Caki2 (cell line): Measurements from ENCODE around the gene NCKAP1. TPM values are rescaled to one million over a fixed set of nuclear protein-coding genes. Genes with fewer than 3 reads are reported as not detected.
"Not testable (repeated sequence)": the region's sequence is repeated elsewhere in the genome, so short reads cannot be mapped to it uniquely, and the experiment has no call there.

ENCODE experiments used
- DNase-seq: peaks from one replicate; pipeline ENCODE4 v3.0.0-alpha.2; 2015; ENCODE audit warnings: low read depth
- in situ Hi-C: cut with HindIII; loops from 2 replicates; pipeline ENCODE4 v1.10.0; 2016; ENCODE audit warnings: low sequenced_read_pairs, low pct_unique_long_range_greater_than_20kb, mixed read lengths
- total RNA-seq: library from RNA; depleted of rRNA; stranded (reverse); fragments of >200 nt; shearing (Covaris generic); gene quantifications from 2 replicates; pipeline ENCODE4 v1.2.3, GENCODE V29; 2014; ENCODE audit warnings: low replicate concordance

NCKAP1 gene
- total RNA-seq, 1 experiment from 2014 or later: 88.9 TPM

GRCh38 chr2:183047486-183048125 is 9.3 kb upstream of the NCKAP1 start:
- in situ Hi-C loops, DNase-seq: not testable (repeated sequence)

- DNase-seq, in situ Hi-C loops: not testable (repeated sequence)
These were observed 5.3 kb upstream of the NCKAP1 start for GRCh38 chr2:183043580-183043979.

DNA sequence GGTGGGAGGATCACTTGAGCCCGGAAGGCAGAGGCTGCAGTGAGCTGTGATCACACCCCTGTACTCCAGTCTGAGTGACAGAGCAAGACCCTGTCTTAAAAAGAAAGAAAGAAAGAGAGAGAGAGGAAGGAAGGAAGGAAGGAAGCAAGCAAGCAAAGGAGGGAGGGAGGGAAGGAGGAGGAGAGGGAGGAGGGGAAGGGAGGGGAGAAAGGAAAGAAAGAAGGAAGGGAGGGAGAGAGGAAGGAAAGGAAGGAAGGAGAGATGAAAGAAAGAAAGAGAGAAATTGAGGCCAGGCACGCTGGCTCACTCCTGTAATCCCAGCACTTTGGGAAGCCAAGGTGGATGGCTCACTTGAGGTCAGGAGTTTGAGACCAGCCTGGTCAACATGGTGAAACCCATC is 2.3 kb upstream of the NCKAP1 start:
- DNase-seq: no peak

GRCh38 chr2:183037553-183038340 is 510 bp downstream of the NCKAP1 start:
- peak; percentile 62 for DNase-seq
- in situ Hi-C loops: no loop called here

More for the DNA sequence above, 2.3 kb upstream of the NCKAP1 start:
- in situ Hi-C loops: no loop called here

GRCh38 chr2:183037074-183037552 is 1.1 kb downstream of the NCKAP1 start:
- DNase-seq: peak; percentile 62
- in situ Hi-C loops: no loop called here

DNA sequence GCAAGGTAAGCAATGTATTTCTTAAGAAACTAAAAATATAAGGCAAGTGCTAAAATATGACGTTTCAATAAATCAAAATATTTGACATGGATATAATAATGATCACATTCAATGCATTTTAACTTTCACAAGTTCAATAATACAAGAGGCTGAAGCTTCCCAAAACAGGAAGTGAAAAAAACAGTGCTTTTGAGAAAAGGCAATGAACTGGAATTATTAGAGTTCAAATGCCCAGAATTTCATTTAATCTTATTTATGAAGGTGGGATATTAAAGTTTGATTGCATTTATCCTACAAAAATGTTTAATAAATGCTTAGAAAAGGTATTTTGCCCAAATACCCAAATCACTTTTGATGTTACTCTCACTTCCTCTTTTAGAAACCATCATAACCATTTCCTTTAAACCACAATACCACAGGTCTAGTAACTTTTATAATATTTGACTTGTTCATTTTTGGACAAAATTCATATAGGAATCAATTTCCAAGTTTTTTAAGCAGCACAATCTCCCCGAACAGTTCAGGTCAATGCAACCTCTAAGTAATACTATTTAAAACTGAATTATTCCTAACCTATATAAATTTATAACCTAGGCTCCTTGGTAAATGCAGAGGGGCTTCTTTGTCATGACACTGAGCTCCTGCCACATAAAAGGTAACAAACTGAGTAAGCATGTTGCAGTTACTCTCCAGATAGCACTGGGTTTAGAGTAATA is 2.1 kb downstream of the NCKAP1 start:
- in situ Hi-C loops: no loop called here
- no peak for DNase-seq

DNA sequence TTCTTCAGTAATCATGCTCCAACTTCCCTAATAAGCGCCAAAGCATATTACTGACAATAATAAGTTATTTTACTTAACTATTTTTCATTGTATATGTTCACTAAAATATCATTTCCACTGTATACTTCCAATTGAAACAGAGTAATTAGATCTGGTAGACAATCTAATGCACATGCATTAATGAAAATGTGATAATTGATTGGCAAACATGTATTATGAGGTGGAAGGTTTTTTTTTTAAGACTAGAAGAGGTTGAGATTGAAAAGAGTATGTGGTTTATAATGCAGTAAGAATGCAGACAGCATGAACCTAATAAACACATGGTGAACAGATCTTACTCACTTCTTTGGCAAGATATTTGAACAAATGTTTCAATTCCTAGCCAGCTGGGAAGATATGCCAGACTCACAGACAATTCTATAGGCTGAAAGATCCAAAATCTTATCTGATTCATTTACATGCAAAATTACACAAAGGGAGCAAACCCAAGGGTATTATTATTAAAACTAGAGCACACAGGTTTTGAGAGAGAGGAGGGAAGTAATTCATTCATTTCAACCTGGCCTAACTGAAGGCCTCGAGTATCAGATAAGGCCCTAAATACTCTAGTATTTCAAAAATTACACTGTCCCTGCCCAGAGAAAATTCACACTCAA is 2.8 kb downstream of the NCKAP1 start:
- in situ Hi-C loops: no loop called here
- no peak for DNase-seq

DNA sequence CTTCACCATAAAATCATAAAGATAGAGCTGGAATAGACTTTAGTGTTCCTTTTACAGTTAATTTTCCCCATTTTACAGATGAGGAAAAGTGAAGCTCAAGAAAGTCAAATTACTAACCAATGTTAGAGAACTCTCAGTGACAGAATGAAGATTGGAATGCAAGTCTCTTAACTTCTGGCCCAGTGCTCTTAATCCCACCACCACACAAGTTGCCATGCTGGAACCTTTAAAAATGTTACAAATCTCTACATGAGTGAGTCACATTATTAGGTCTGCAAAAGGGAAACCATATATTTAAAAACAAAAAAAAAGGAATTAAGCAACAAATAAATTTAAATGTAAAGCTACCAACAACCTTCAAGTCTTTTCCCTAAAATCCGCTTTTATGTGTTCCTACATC is 3.5 kb downstream of the NCKAP1 start:
- in situ Hi-C loops: no loop called here

GRCh38 chr2:183033951-183034350 is 4.3 kb downstream of the NCKAP1 start:
- no peak for DNase-seq
- in situ Hi-C loops: no loop called here

More for the DNA sequence above, 3.5 kb downstream of the NCKAP1 start:
- no peak for DNase-seq

GRCh38 chr2:183031911-183032794 is 6.1 kb downstream of the NCKAP1 start:
- no peak for DNase-seq

DNA sequence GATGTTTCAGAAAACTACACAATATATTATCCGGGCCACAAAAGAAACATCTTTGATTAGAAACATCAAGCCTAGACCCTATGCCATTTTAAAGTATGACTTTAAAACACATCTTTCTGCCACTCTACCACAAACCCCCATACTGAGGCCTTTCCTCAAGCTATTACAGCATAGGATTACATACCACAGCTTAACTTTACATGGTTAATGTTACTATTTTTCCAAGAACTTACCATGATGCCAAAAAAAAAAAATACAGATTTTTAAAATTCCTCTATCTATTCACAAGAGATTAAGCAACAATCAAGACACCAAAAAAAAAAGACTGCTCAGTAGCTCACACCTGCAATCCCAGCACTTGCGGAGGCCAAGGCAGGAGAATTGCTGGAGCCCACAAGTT is 9.0 kb downstream of the NCKAP1 start:
- in situ Hi-C loops: no loop called here
- DNase-seq: no peak

More at GRCh38 chr2:183031911-183032794, 6.1 kb downstream of the NCKAP1 start:
- in situ Hi-C loops: no loop called here

- in situ Hi-C loops: no loop called here
- DNase-seq: no peak
These were observed 10.1 kb downstream of the NCKAP1 start for GRCh38 chr2:183028108-183028507.

GRCh38 chr2:183027443-183027842 is 10.8 kb downstream of the NCKAP1 start:
- in situ Hi-C loops: no loop called here

GRCh38 chr2:183026424-183026823 is 11.8 kb downstream of the NCKAP1 start:
- in situ Hi-C loops: no loop called here
- DNase-seq: no peak

More at GRCh38 chr2:183027443-183027842, 10.8 kb downstream of the NCKAP1 start:
- DNase-seq: no peak

DNA sequence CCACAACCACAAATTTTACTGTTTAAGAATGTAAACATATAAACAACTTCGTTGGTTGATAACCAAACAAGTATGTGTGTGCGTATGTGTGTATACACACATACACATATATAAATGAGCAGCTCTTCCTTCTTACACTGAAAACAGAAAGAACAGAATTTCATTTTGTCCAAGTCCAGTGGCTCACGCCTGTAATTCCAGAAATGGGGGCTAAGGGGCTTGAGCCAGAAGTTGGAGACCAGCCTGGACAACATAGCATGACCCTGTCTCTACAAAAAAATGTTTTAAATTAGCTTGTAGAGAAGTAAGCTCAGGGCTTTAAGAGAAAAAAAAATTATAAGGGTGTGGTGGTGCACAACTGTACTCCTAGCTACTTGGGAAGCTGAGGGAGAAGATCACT is 12.3 kb downstream of the NCKAP1 start:
- in situ Hi-C loops: no loop called here
- no peak for DNase-seq

DNA sequence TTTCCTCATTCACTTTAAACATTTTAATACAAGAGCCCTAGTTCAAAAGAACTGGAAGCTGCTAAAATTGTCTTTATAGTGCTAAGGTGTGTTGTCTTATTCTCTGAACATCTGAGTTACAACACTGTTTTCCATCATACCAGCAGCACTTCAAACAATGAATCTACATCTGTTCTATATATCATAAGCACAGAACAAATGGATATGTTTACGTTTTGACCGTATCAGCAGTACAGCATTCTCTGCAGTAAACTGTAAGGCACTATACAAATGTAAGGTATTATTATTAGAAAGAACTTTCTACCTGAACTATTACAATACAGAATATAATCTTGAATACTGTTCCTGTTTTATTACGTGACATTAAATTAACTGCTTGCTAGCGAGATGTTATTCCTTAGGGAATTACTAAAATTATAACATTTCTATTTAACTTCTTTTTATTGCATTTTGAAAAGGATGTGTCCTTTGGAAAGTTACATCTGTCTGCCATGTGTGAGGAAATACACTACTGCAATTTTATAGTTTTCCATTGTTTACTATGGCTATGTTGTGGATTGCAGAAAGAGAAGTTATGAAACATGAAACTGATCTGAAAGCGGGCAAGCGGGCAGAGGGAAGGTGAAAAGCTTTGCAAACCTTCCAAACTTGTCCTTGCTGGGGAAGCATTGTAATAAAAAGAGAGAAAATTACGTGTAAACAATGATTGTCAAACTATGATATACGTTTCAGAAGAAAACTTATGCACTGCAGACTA is 13.7 kb downstream of the NCKAP1 start:
- in situ Hi-C loops: no loop called here
- no peak for DNase-seq

GRCh38 chr2:183022711-183023110 is 15.5 kb downstream of the NCKAP1 start:
- no peak for DNase-seq
- in situ Hi-C loops: no loop called here
